ENCODE data around the gene USP8. TPM values are rescaled to one million over a fixed set of nuclear protein-coding genes. Genes with fewer than 3 reads are reported as not detected.

Gene USP8
- total RNA-seq, 1 experiment from 2014 or later: 62.1 TPM

- Histone ChIP-seq H3K79me2 (ENCODE audit: low read length) (no peaks in the 10 kb centered on the region), H3K9ac (ENCODE audit: low read length) (no peak overlapping the region), H3K4me2 (ENCODE audit: low read depth, low read length, poor library complexity, severe bottlenecking) (no peak overlapping the region), H3K9me3 (ENCODE audit: low read length) (no peaks in the 10 kb centered on the region), H3K27ac (ENCODE audit: low read length) (no peak overlapping the region), H3K36me3 (ENCODE audit: insufficient read depth, low read length) (no peaks in the 10 kb centered on the region), H3K9me2 (replicated peaks; ENCODE audit: insufficient read depth, low read length) (no peaks in the 10 kb centered on the region), H3K4me1 (ENCODE audit: low read length) (no peaks in the 10 kb centered on the region), H4K20me1 (ENCODE audit: insufficient read depth, low read depth, low read length) (no peaks in the 10 kb centered on the region), H3K4me3 (ENCODE audit: low read length) (no peak overlapping the region), H3K27me3 (ENCODE audit: low read length) (no peaks in the 10 kb centered on the region), H2AFZ (ENCODE audit: low read length) (no peak overlapping the region)
- no peak for DNase-seq
Measured at GRCh38 chr15:50519740-50520425, 95.7 kb downstream of the USP8 start.

DNA sequence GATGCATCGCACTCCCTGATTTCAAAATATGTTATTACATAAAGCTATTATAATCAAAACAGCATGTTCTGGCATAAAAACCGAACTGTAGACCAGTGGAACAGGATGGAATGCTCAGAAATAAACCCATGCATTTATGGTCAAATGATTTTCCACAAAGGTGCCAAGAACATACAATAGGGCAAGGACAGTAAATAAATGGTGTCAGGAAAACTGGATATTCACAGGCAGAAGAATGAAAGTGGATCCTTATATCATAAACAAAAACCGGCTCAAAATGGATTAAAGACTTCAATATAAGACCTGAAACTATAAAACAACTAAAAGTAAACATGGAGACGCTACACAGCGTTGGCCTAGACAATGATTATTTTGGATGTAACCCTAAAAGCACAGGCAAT, 99.6 kb downstream of the USP8 start:
- Histone ChIP-seq H3K27ac (ENCODE audit: low read length) (no peak overlapping the region), H3K9me2 (replicated peaks; ENCODE audit: insufficient read depth, low read length) (no peaks in the 10 kb centered on the region), H2AFZ (ENCODE audit: low read length) (no peak overlapping the region), H3K27me3 (ENCODE audit: low read length) (no peaks in the 10 kb centered on the region), H3K4me1 (ENCODE audit: low read length) (no peaks in the 10 kb centered on the region), H3K9me3 (ENCODE audit: low read length) (no peaks in the 10 kb centered on the region), H3K79me2 (ENCODE audit: low read length) (no peaks in the 10 kb centered on the region), H3K36me3 (ENCODE audit: insufficient read depth, low read length) (no peaks in the 10 kb centered on the region), H4K20me1 (ENCODE audit: insufficient read depth, low read depth, low read length) (no peaks in the 10 kb centered on the region), H3K9ac (ENCODE audit: low read length) (no peak overlapping the region), H3K4me3 (ENCODE audit: low read length) (no peak overlapping the region), H3K4me2 (ENCODE audit: low read depth, low read length, poor library complexity, severe bottlenecking) (no peak overlapping the region)
- DNase-seq: no peak

- no peaks in the 10 kb centered on the region for H4K20me1 ChIP-seq (ENCODE audit: insufficient read depth, low read depth, low read length)
- H2AFZ ChIP-seq (ENCODE audit: low read length): no peak overlapping the region
- no peaks in the 10 kb centered on the region for H3K9me3 ChIP-seq (ENCODE audit: low read length)
- H3K27ac ChIP-seq (ENCODE audit: low read length): no peak overlapping the region
- H3K27me3 ChIP-seq (ENCODE audit: low read length): no peaks in the 10 kb centered on the region
- H3K79me2 ChIP-seq (ENCODE audit: low read length): no peaks in the 10 kb centered on the region
- H3K9ac ChIP-seq (ENCODE audit: low read length): no peak overlapping the region
- H3K4me1 ChIP-seq (ENCODE audit: low read length): no peaks in the 10 kb centered on the region
- no peak overlapping the region for H3K4me3 ChIP-seq (ENCODE audit: low read length)
- no peaks in the 10 kb centered on the region for H3K36me3 ChIP-seq (ENCODE audit: insufficient read depth, low read length)
- H3K4me2 ChIP-seq (ENCODE audit: low read depth, low read length, poor library complexity, severe bottlenecking): no peak overlapping the region
- DNase-seq: no peak
- no peaks in the 10 kb centered on the region for H3K9me2 ChIP-seq (replicated peaks; ENCODE audit: insufficient read depth, low read length)
Measured at GRCh38 chr15:50531163-50531562, 107.0 kb downstream of the USP8 start.

- no peaks in the 10 kb centered on the region for H3K36me3 ChIP-seq (ENCODE audit: insufficient read depth, low read length)
- no peak overlapping the region for H2AFZ ChIP-seq (ENCODE audit: low read length)
- no peak overlapping the region for H3K9ac ChIP-seq (ENCODE audit: low read length)
- no peaks in the 10 kb centered on the region for H3K9me3 ChIP-seq (ENCODE audit: low read length)
- no peak overlapping the region for H3K4me2 ChIP-seq (ENCODE audit: low read depth, low read length, poor library complexity, severe bottlenecking)
- no peaks in the 10 kb centered on the region for H3K27me3 ChIP-seq (ENCODE audit: low read length)
- no peaks in the 10 kb centered on the region for H4K20me1 ChIP-seq (ENCODE audit: insufficient read depth, low read depth, low read length)
- H3K9me2 ChIP-seq (replicated peaks; ENCODE audit: insufficient read depth, low read length): no peaks in the 10 kb centered on the region
- no peak for DNase-seq
- H3K79me2 ChIP-seq (ENCODE audit: low read length): no peaks in the 10 kb centered on the region
- H3K27ac ChIP-seq (ENCODE audit: low read length): no peak overlapping the region
- no peak overlapping the region for H3K4me3 ChIP-seq (ENCODE audit: low read length)
- no peaks in the 10 kb centered on the region for H3K4me1 ChIP-seq (ENCODE audit: low read length)
Measured at GRCh38 chr15:50531766-50532165, 107.6 kb downstream of the USP8 start.

DNA sequence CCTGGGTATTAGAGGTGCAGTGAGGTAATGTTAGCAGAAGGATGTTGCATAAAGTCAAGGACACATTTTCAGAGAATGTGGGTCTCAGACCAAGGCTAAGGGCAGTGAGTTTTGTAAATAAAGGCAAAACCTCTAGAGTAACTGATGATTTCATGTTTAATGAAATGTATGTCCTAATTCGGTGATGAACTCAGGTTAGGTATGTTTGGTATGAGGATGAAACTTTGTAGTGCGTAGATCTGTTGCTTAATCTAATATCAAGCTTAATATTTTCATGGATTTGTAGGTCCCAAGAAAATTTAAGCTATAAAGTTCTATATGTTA, 118.6 kb downstream of the USP8 start:
- H3K36me3 ChIP-seq (ENCODE audit: insufficient read depth, low read length): no peaks in the 10 kb centered on the region
- no peaks in the 10 kb centered on the region for H3K9me3 ChIP-seq (ENCODE audit: low read length)
- H3K4me3 ChIP-seq (ENCODE audit: low read length): no peak overlapping the region
- H2AFZ ChIP-seq (ENCODE audit: low read length): no peak overlapping the region
- no peak overlapping the region for H3K27ac ChIP-seq (ENCODE audit: low read length)
- H3K4me2 ChIP-seq (ENCODE audit: low read depth, low read length, poor library complexity, severe bottlenecking): no peak overlapping the region
- no peak for DNase-seq
- no peaks in the 10 kb centered on the region for H3K4me1 ChIP-seq (ENCODE audit: low read length)
- H3K27me3 ChIP-seq (ENCODE audit: low read length): no peaks in the 10 kb centered on the region
- no peaks in the 10 kb centered on the region for H3K79me2 ChIP-seq (ENCODE audit: low read length)
- no peaks in the 10 kb centered on the region for H3K9me2 ChIP-seq (replicated peaks; ENCODE audit: insufficient read depth, low read length)
- no peaks in the 10 kb centered on the region for H4K20me1 ChIP-seq (ENCODE audit: insufficient read depth, low read depth, low read length)
- no peak overlapping the region for H3K9ac ChIP-seq (ENCODE audit: low read length)

DNA sequence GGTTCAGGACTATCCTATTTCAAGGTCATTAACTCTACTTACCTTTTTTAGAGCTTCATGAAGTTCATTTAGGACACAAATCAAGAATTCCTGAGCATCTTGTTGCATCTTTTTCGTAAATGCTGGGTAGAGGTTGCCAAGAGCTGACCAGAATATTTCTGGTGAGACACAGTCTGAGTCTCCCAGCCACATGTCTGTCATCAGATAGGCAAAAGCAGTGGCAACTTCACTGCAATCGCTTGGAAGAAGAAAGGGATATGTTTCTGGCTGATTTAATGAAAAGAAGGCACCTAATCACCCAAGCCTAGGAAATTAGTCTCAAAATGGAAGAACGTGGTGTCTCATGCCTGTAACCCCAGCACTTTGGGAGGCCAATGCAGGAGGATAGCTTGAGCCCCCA, 119.4 kb downstream of the USP8 start:
- no peaks in the 10 kb centered on the region for H3K36me3 ChIP-seq (ENCODE audit: insufficient read depth, low read length)
- no peak overlapping the region for H3K27ac ChIP-seq (ENCODE audit: low read length)
- no peak overlapping the region for H3K9ac ChIP-seq (ENCODE audit: low read length)
- DNase-seq: no peak
- no peaks in the 10 kb centered on the region for H3K9me2 ChIP-seq (replicated peaks; ENCODE audit: insufficient read depth, low read length)
- H3K9me3 ChIP-seq (ENCODE audit: low read length): no peaks in the 10 kb centered on the region
- no peaks in the 10 kb centered on the region for H3K27me3 ChIP-seq (ENCODE audit: low read length)
- no peak overlapping the region for H3K4me2 ChIP-seq (ENCODE audit: low read depth, low read length, poor library complexity, severe bottlenecking)
- no peak overlapping the region for H3K4me3 ChIP-seq (ENCODE audit: low read length)
- no peaks in the 10 kb centered on the region for H4K20me1 ChIP-seq (ENCODE audit: insufficient read depth, low read depth, low read length)
- H3K4me1 ChIP-seq (ENCODE audit: low read length): no peaks in the 10 kb centered on the region
- H3K79me2 ChIP-seq (ENCODE audit: low read length): no peaks in the 10 kb centered on the region
- H2AFZ ChIP-seq (ENCODE audit: low read length): no peak overlapping the region

DNA sequence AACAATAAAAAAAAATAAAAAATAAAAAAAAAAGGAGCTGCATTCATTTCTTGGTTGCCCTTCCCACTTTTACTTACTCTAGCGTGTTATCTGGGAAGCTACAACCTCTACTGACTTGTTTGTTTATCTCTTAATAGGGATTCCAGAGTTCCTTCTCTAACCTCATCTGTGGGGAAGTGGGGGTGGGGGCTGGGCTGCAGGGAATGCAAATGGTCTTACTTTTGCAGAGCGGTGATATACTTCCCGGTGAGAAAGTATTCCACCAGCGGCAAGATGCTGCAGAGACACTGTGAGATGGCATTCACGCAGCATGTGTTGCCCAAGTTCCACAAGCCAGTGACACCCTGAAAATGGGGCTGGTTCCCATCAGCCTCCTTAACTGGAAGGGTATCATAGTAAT, 120.2 kb downstream of the USP8 start:
- Histone ChIP-seq H2AFZ (ENCODE audit: low read length) (no peak overlapping the region), H3K9me3 (ENCODE audit: low read length) (no peaks in the 10 kb centered on the region), H3K4me2 (ENCODE audit: low read depth, low read length, poor library complexity, severe bottlenecking) (no peak overlapping the region), H3K9me2 (replicated peaks; ENCODE audit: insufficient read depth, low read length) (no peaks in the 10 kb centered on the region), H3K79me2 (ENCODE audit: low read length) (no peaks in the 10 kb centered on the region), H3K27ac (ENCODE audit: low read length) (no peak overlapping the region), H3K4me3 (ENCODE audit: low read length) (no peak overlapping the region), H3K27me3 (ENCODE audit: low read length) (no peaks in the 10 kb centered on the region), H3K4me1 (ENCODE audit: low read length) (no peaks in the 10 kb centered on the region), H3K36me3 (ENCODE audit: insufficient read depth, low read length) (no peaks in the 10 kb centered on the region), H3K9ac (ENCODE audit: low read length) (no peak overlapping the region), H4K20me1 (ENCODE audit: insufficient read depth, low read depth, low read length) (no peaks in the 10 kb centered on the region)
- DNase-seq: no peak

- Histone ChIP-seq H3K4me3 (ENCODE audit: low read length) (no peak within 1 kb of the TSS), H3K4me2 (ENCODE audit: low read depth, low read length, poor library complexity, severe bottlenecking) (no peak within 1 kb of the TSS), H3K9ac (ENCODE audit: low read length) (no peak within 1 kb of the TSS), H3K9me2 (replicated peaks; ENCODE audit: insufficient read depth, low read length) (no peaks in the 10 kb centered on the region), H3K4me1 (ENCODE audit: low read length) (no peaks in the 10 kb centered on the region), H3K27ac (ENCODE audit: low read length) (no peak within 1 kb of the TSS), H3K9me3 (ENCODE audit: low read length) (no peaks in the 10 kb centered on the region), H3K36me3 (ENCODE audit: insufficient read depth, low read length) (no peaks in the 10 kb centered on the region), H3K27me3 (ENCODE audit: low read length) (no peaks in the 10 kb centered on the region), H3K79me2 (ENCODE audit: low read length) (no peaks in the 10 kb centered on the region), H4K20me1 (ENCODE audit: insufficient read depth, low read depth, low read length) (no peaks in the 10 kb centered on the region), H2AFZ (ENCODE audit: low read length) (no peak within 1 kb of the TSS)
- no peak for DNase-seq
Measured at GRCh38 chr15:50546566-50546965, 122.4 kb downstream of the USP8 start, which contains the start of gene USP50. Gene USP50, minus strand, starts transcription at chr15:50546666. Its CDS starts 141 bp downstream, at chr15:50546525.

DNA sequence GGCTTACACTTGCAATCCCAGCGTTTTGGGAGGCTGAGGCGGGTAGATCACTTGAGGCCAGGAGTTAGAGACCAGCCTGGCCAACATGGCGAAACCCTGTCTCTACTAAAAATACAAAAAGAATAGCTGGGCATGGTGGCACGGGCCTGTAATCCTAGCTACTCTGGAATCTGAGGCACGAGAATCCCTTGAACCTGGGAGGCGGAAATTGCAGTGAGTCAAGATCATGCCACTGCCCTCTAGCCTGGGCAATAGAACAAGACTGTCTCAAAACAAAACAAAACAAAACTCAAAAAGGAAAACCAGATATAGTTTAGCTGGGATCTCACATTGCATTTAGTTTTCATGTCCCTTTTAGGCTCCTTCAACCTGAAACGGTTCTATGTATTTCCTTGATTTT, 125.1 kb downstream of the USP8 start:
- no peaks in the 10 kb centered on the region for H3K79me2 ChIP-seq (ENCODE audit: low read length)
- H3K4me3 ChIP-seq (ENCODE audit: low read length): no peak overlapping the region

More for the DNA sequence above, 125.1 kb downstream of the USP8 start:
- no peak overlapping the region for H3K4me2 ChIP-seq (ENCODE audit: low read depth, low read length, poor library complexity, severe bottlenecking)
- H3K27ac ChIP-seq (ENCODE audit: low read length): no peak overlapping the region
- H3K27me3 ChIP-seq (ENCODE audit: low read length): no peaks in the 10 kb centered on the region
- H2AFZ ChIP-seq (ENCODE audit: low read length): no peak overlapping the region
- no peak overlapping the region for H3K9ac ChIP-seq (ENCODE audit: low read length)
- no peaks in the 10 kb centered on the region for H3K9me2 ChIP-seq (replicated peaks; ENCODE audit: insufficient read depth, low read length)
- H3K9me3 ChIP-seq (ENCODE audit: low read length): no peaks in the 10 kb centered on the region
- H4K20me1 ChIP-seq (ENCODE audit: insufficient read depth, low read depth, low read length): no peaks in the 10 kb centered on the region
- H3K4me1 ChIP-seq (ENCODE audit: low read length): no peaks in the 10 kb centered on the region
- H3K36me3 ChIP-seq (ENCODE audit: insufficient read depth, low read length): no peaks in the 10 kb centered on the region
- DNase-seq: no peak
